Stomach (tissue), 9 donors: ENCODE results near the gene PRKCB. TPM values are rescaled to one million over a fixed set of nuclear protein-coding genes. Genes with fewer than 3 reads are reported as not detected.

Experiments used
- DNase-seq, 2 donors: peaks; one replicate each; pipeline versions ENCODE4 v3.0.0 to v3.0.0-alpha.2; 2013 to 2019
- H3K27ac ChIP-seq, 5 donors: fragments of 200-600 bp in 4 of 5; sonication (generic) in 4 of 5; one replicate each; pipeline ENCODE4 v1.5.1; 2013 to 2019; ENCODE audit warnings: mild to moderate bottlenecking in 1 of 5, moderate library complexity in 1 of 5
- H3K27me3 ChIP-seq, 3 donors: fragments of 200-600 bp; sonication (generic); one replicate each; pipeline ENCODE4 v1.5.1; 2017 to 2019; ENCODE audit warnings: mixed run types in 1 of 3
- H3K36me3 ChIP-seq, 4 donors: fragments of 200-600 bp; sonication (generic); 1 replicate in 3 of 4; 2 replicates in 1 of 4; pipeline ENCODE4 v1.5.1; 2016 to 2019
- H3K4me1 ChIP-seq, 4 donors: fragments of 200-600 bp; sonication (generic); one replicate each; pipeline ENCODE4 v1.5.1; 2016 to 2019
- H3K4me3 ChIP-seq, 4 donors: fragments of 200-600 bp; sonication (generic) in 3 of 4; one replicate each; pipeline ENCODE4 v1.5.1; 2016 to 2019; ENCODE audit warnings: mild to moderate bottlenecking in 1 of 4
- H3K9me3 ChIP-seq, 4 donors: fragments of 200-600 bp; sonication (generic); one replicate each; pipeline ENCODE4 v1.5.1; 2016 to 2019
- CTCF ChIP-seq, 7 experiments: fragments of 450-650 bp in 4 of 7; fragments of 200-600 bp in 3 of 7; sonication (generic) in 3 of 7; IDR thresholded peaks; one replicate each; pipeline ENCODE4 v1.5.1; 2016 to 2019; ENCODE audit warnings: antibody characterized with exemption in 7 of 7, control low read depth in 2 of 7, mild to moderate bottlenecking in 1 of 7
- EP300 ChIP-seq: sonication (generic); formaldehyde crosslinking; IDR thresholded peaks from one replicate; pipeline ENCODE4 v1.6.1; 2017; ENCODE audit warnings: antibody characterized with exemption
- POLR2A ChIP-seq, 4 donors: fragments of 450-650 bp; IDR thresholded peaks; one replicate each; pipeline ENCODE4 v1.6.1; 2016; ENCODE audit warnings: antibody characterized with exemption in 4 of 4, control low read depth in 2 of 4, mild to moderate bottlenecking in 1 of 4, moderate library complexity in 1 of 4
- POLR2AphosphoS5 ChIP-seq, 3 donors: sonication (generic); formaldehyde crosslinking; IDR thresholded peaks; one replicate each; pipeline ENCODE4 v1.6.1; 2016; ENCODE audit warnings: antibody characterized with exemption in 3 of 3
- WGBS, 5 donors: extraction: QIAGEN DNeasy Blood & Tissue Kit in 3 of 5; methylation state at CpG; one replicate each; pipeline versions ENCODE4 v1.1.5 to v1.1.7; 2013 to 2018; 5-methylcytosine and 5-hydroxymethylcytosine counted together
- intact Hi-C: fragments of 100-400 bp; cut with DNase I; formaldehyde crosslinking; loops from one replicate; pipeline ENCODE4 v1.15.1; 2023; ENCODE audit warnings: low total_unique reads
- polyA plus RNA-seq, 3 donors: library from polyadenylated mRNA; stranded (reverse); fragments of 200-250 nt; gene quantifications; one replicate each; pipeline ENCODE4 v1.2.3, GENCODE V29; 2013
- total RNA-seq, 5 donors: library from RNA; depleted of rRNA; stranded (reverse); fragments of >200 nt; gene quantifications; one replicate each; pipeline versions ENCODE4 v1.1.0 to v1.2.3, GENCODE V29; 2014 to 2016
- donor health status: healthy with polysubstance abuse.
- donor health status: Bipolar disorder and iron deficiency.
- donor health status: healthy.

Gene PRKCB
- total and polyA plus RNA-seq, 8 donors = 1.1 to 49.6 (median 14.7) TPM

- H3K27ac ChIP-seq = no peak overlapping the region
- intact Hi-C loops = no loop called here
- DNase-seq = no peak
- no peaks in the 10 kb centered on the region for H3K9me3 ChIP-seq
- H3K4me3 ChIP-seq = no peak overlapping the region
- no peaks in the 10 kb centered on the region for H3K4me1 ChIP-seq
- no peaks in the 10 kb centered on the region for H3K36me3 ChIP-seq
- H3K27me3 ChIP-seq = peaks cover 0 to 3% (median 0%) of the 10 kb centered on the region in 3 donors
- no peak for TF ChIP-seq POLR2AphosphoS5 (IDR thresholded peaks at IDR 0.05)
- TF ChIP-seq CTCF (IDR thresholded peaks at IDR 0.05) = no peak
- no peak for TF ChIP-seq POLR2A (IDR thresholded peaks at IDR 0.05)
- no peak for TF ChIP-seq EP300
- WGBS, 5 donors = 62 to 73% (median 69%) methylated on average over 8 of the region's 8 CpGs
Observed at GRCh38 chr16:24164416-24164815, 328.6 kb downstream of the PRKCB start.

GRCh38 chr16:24165273-24165672 is 329.5 kb downstream of the PRKCB start:
- WGBS, 5 donors = 81 to 88% (median 83%) methylated on average over 3 of the region's 3 CpGs
- Histone ChIP-seq H3K9me3 (no peaks in the 10 kb centered on the region), H3K36me3 (no peaks in the 10 kb centered on the region), H3K4me3 (no peak overlapping the region), H3K4me1 (no peaks in the 10 kb centered on the region), H3K27me3 (peaks cover 0 to 3% (median 0%) of the 10 kb centered on the region in 3 donors), H3K27ac (no peak overlapping the region)
- intact Hi-C loops = no loop called here
- DNase-seq = no peak
- no peak for TF ChIP-seq POLR2AphosphoS5 (IDR thresholded peaks at IDR 0.05)
- no peak for TF ChIP-seq EP300
- no peak for TF ChIP-seq CTCF (IDR thresholded peaks at IDR 0.05)
- no peak for TF ChIP-seq POLR2A (IDR thresholded peaks at IDR 0.05)

GRCh38 chr16:24166661-24167528 is 331.1 kb downstream of the PRKCB start:
- Histone ChIP-seq H3K27ac (no peak overlapping the region), H3K27me3 (peaks cover 0 to 3% (median 0%) of the 10 kb centered on the region in 3 donors), H3K4me1 (no peaks in the 10 kb centered on the region), H3K4me3 (no peak overlapping the region), H3K9me3 (no peaks in the 10 kb centered on the region), H3K36me3 (no peaks in the 10 kb centered on the region)
- 68 to 77% (median 74%) methylated on average over 9 of the region's 9 CpGs for WGBS, 5 donors
- TF ChIP-seq POLR2A (IDR thresholded peaks at IDR 0.05) (no peak), EP300 (no peak), POLR2AphosphoS5 (IDR thresholded peaks at IDR 0.05) (no peak), CTCF (IDR thresholded peaks at IDR 0.05) (no peak)
- intact Hi-C loops = no loop called here
- DNase-seq = no peak

GRCh38 chr16:24168856-24169255 is 333.1 kb downstream of the PRKCB start:
- Histone ChIP-seq H3K36me3 (peaks cover 0 to 8% (median 4%) of the 10 kb centered on the region in 4 donors), H3K27me3 (peaks cover 0 to 3% (median 0%) of the 10 kb centered on the region in 3 donors), H3K27ac (no peak overlapping the region), H3K4me1 (no peaks in the 10 kb centered on the region), H3K9me3 (no peaks in the 10 kb centered on the region), H3K4me3 (no peak overlapping the region)
- intact Hi-C loops = no loop called here
- WGBS, 5 donors = 55 to 78% (median 65%) methylated on average over 3 of the region's 3 CpGs
- TF ChIP-seq EP300 = no peak
- no peak for TF ChIP-seq POLR2A (IDR thresholded peaks at IDR 0.05)
- TF ChIP-seq POLR2AphosphoS5 (IDR thresholded peaks at IDR 0.05) = no peak
- no peak for TF ChIP-seq CTCF (IDR thresholded peaks at IDR 0.05)
- DNase-seq = no peak
